Superior temporal gyrus (tissue), 1 donor: Measurements from ENCODE around the gene ZNF428.

Experiments used
- DNase-seq: peaks from one replicate; pipeline ENCODE4 v3.0.0-alpha.2; 2016; ENCODE audit errors: extremely low spot score

Gene ZNF428

GRCh38 chr19:43562226-43562697, 57.2 kb downstream of the ZNF428 start:
- no peak for DNase-seq

- no peak for DNase-seq
Observed at GRCh38 chr19:43561139-43561970, 58.1 kb downstream of the ZNF428 start.

DNA sequence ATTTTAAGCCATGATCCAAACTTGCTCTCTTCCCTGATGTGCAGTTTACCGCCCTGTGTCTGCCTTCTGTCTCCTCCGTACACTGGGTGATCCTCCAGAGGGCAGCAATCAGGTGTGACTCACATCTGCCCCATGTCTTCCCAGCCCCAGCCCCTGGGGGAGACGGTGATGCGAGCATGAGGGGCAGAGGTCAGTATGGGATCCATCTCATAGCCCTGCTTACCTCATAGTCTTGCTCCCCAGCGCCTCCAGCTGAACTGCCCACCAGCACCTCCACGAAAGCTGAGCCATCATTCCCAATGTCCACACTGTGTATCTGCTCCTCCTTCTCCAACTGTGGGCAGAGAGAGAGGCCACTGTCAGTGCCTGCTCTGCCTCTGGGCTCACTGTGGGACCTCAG, 58.7 kb downstream of the ZNF428 start:
- DNase-seq: no peak
